SK-N-SH treated with all-trans-retinoic acid at 6 μM for 48 hours (cell line): Measurements from ENCODE around the gene ZNF777.

ENCODE experiments used
- ATAC-seq: fragments of 200-7000 bp; cut with Tn5 transposase; 3 replicates; pipeline ENCODE4 v1.9.1; 2020; ENCODE audit warnings: mild to moderate bottlenecking, moderate library complexity
- ARNTL ChIP-seq: fragments of 450-650 bp; formaldehyde crosslinking; IDR thresholded peaks from 2 replicates; pipeline ENCODE4 v1.5.0; 2020; ENCODE audit warnings: low read depth, mild to moderate bottlenecking, moderate library complexity, borderline replicate concordance
- CSDC2 ChIP-seq: fragments of 250-450 bp; sonication (Bioruptor Pico); IDR thresholded peaks from 2 replicates; pipeline ENCODE4 v1.5.0; 2020; ENCODE audit warnings: mild to moderate bottlenecking, moderate library complexity
- ESRRG ChIP-seq: fragments of 250-450 bp; sonication (Bioruptor Pico); IDR thresholded peaks from 2 replicates; pipeline ENCODE4 v1.6.1; 2021; ENCODE audit warnings: mild to moderate bottlenecking
- GLIS3 ChIP-seq: fragments of 250-450 bp; sonication (Bioruptor Pico); IDR thresholded peaks from 2 replicates; pipeline ENCODE4 v1.5.0; 2020; ENCODE audit warnings: mild to moderate bottlenecking, moderate library complexity
- OSR1 ChIP-seq: fragments of 250-450 bp; sonication (Bioruptor Pico); IDR thresholded peaks from 2 replicates; pipeline ENCODE4 v1.8.0; 2022; ENCODE audit warnings: moderate library complexity, mild to moderate bottlenecking, inconsistent platforms
- PPARA ChIP-seq: fragments of 250-450 bp; sonication (Bioruptor Pico); IDR thresholded peaks from 2 replicates; pipeline ENCODE4 v1.5.0; 2020; ENCODE audit warnings: mild to moderate bottlenecking, borderline replicate concordance
- SNAI2 ChIP-seq: fragments of 250-450 bp; sonication (Bioruptor Pico); IDR thresholded peaks from 2 replicates; pipeline ENCODE4 v1.5.0; 2020; ENCODE audit warnings: mild to moderate bottlenecking, moderate library complexity
- TCF4 ChIP-seq: fragments of 250-450 bp; sonication (Bioruptor Pico); IDR thresholded peaks from 2 replicates; pipeline ENCODE4 v1.8.0; 2021; ENCODE audit warnings: mild to moderate bottlenecking, moderate library complexity, borderline replicate concordance
- TOX ChIP-seq: fragments of 250-450 bp; sonication (Bioruptor Pico); IDR thresholded peaks from 2 replicates; pipeline ENCODE4 v1.8.0; 2021; ENCODE audit warnings: mild to moderate bottlenecking, moderate library complexity, borderline replicate concordance
- ZC3H10 ChIP-seq: fragments of 250-450 bp; sonication (Bioruptor Pico); IDR thresholded peaks from 2 replicates; pipeline ENCODE4 v1.5.1; 2021; ENCODE audit warnings: mild to moderate bottlenecking, moderate library complexity
- ZFP3 ChIP-seq: fragments of 250-450 bp; sonication (Bioruptor Pico); IDR thresholded peaks from 2 replicates; pipeline ENCODE4 v1.5.0; 2020; ENCODE audit warnings: mild to moderate bottlenecking, moderate library complexity
- ZFP30 ChIP-seq: fragments of 450-650 bp; formaldehyde crosslinking; IDR thresholded peaks from 2 replicates; pipeline ENCODE4 v1.5.0; 2022; ENCODE audit warnings: mild to moderate bottlenecking, moderate library complexity
- ZNF565 ChIP-seq: fragments of 450-650 bp; formaldehyde crosslinking; conservative IDR thresholded peaks from 2 replicates; pipeline ENCODE4 v1.5.0; 2020; ENCODE audit warnings: low read depth, mild to moderate bottlenecking, moderate library complexity
- ZNF70 ChIP-seq: fragments of 450-650 bp; formaldehyde crosslinking; IDR thresholded peaks from 2 replicates; pipeline ENCODE4 v1.5.0; 2020; ENCODE audit warnings: mild to moderate bottlenecking, moderate library complexity
- ZNF8 ChIP-seq: fragments of 450-650 bp; formaldehyde crosslinking; IDR thresholded peaks from 2 replicates; pipeline ENCODE4 v1.5.0; 2020; ENCODE audit warnings: mild to moderate bottlenecking, moderate library complexity
- TF ChIP-seq, protein P1 (sequence below): fragments of 250-450 bp; sonication (Bioruptor Pico); IDR thresholded peaks from 2 replicates; pipeline ENCODE4 v1.5.0; 2020; ENCODE audit warnings: mild to moderate bottlenecking, moderate library complexity
- TF ChIP-seq, protein P2 (sequence below): fragments of 250-450 bp; sonication (Bioruptor Pico); IDR thresholded peaks from 2 replicates; pipeline ENCODE4 v1.5.1; 2021; ENCODE audit warnings: mild to moderate bottlenecking, moderate library complexity
- TF ChIP-seq, protein P3 (sequence below): fragments of 250-450 bp; sonication (Bioruptor Pico); IDR thresholded peaks from 2 replicates; pipeline ENCODE4 v1.5.1; 2020; ENCODE audit warnings: low read depth, mild to moderate bottlenecking, moderate library complexity
- TF ChIP-seq, protein P4 (sequence below): fragments of 250-450 bp; sonication (Bioruptor Pico); IDR thresholded peaks from 2 replicates; pipeline ENCODE4 v1.8.0; 2020; ENCODE audit warnings: mild to moderate bottlenecking, moderate library complexity, borderline replicate concordance

The ZNF777 gene

DNA sequence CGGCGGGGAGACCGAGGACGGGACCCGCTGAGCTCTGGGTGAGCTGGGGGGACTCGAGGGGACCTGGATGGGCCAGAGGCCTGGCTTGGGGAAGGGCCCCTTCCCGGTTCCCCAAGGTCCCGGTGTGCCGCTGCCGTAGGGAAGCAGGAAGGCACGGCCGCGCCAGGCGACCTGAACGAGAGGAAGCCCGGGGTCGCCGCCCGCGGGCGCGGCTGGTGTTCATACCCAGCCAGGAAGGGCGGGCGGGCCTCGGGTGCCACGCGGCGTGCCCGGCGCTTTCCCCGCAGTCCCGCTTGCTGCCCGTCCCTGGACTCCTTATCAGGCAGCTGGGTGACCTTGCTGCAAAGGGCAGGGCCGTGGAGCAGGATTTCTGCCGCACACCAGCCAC lies 38.0 kb downstream of the ZNF777 start:
- no peak for ATAC-seq
- TF ChIP-seq SNAI2, result no peak
- no peak for TF ChIP-seq PPARA (CRISPR knock-in tag)
- no peak for TF ChIP-seq ARNTL (CRISPR knock-in tag)
- no peak for TF ChIP-seq ZNF8 (CRISPR knock-in tag)
- TF ChIP-seq ZC3H10, result no peak
- TF ChIP-seq, protein P1, sequence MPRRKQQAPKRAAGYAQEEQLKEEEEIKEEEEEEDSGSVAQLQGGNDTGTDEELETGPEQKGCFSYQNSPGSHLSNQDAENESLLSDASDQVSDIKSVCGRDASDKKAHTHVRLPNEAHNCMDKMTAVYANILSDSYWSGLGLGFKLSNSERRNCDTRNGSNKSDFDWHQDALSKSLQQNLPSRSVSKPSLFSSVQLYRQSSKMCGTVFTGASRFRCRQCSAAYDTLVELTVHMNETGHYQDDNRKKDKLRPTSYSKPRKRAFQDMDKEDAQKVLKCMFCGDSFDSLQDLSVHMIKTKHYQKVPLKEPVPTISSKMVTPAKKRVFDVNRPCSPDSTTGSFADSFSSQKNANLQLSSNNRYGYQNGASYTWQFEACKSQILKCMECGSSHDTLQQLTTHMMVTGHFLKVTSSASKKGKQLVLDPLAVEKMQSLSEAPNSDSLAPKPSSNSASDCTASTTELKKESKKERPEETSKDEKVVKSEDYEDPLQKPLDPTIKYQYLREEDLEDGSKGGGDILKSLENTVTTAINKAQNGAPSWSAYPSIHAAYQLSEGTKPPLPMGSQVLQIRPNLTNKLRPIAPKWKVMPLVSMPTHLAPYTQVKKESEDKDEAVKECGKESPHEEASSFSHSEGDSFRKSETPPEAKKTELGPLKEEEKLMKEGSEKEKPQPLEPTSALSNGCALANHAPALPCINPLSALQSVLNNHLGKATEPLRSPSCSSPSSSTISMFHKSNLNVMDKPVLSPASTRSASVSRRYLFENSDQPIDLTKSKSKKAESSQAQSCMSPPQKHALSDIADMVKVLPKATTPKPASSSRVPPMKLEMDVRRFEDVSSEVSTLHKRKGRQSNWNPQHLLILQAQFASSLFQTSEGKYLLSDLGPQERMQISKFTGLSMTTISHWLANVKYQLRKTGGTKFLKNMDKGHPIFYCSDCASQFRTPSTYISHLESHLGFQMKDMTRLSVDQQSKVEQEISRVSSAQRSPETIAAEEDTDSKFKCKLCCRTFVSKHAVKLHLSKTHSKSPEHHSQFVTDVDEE, result no peak
- no peak for TF ChIP-seq ZFP30 (CRISPR knock-in tag)
- TF ChIP-seq, protein P2, sequence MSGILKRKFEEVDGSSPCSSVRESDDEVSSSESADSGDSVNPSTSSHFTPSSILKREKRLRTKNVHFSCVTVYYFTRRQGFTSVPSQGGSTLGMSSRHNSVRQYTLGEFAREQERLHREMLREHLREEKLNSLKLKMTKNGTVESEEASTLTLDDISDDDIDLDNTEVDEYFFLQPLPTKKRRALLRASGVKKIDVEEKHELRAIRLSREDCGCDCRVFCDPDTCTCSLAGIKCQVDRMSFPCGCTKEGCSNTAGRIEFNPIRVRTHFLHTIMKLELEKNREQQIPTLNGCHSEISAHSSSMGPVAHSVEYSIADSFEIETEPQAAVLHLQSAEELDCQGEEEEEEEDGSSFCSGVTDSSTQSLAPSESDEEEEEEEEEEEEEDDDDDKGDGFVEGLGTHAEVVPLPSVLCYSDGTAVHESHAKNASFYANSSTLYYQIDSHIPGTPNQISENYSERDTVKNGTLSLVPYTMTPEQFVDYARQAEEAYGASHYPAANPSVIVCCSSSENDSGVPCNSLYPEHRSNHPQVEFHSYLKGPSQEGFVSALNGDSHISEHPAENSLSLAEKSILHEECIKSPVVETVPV (CRISPR knock-in tag), result no peak
- no peak for TF ChIP-seq OSR1 (CRISPR knock-in tag)
- no peak for TF ChIP-seq ZFP3 (CRISPR knock-in tag)
- TF ChIP-seq TCF4 (CRISPR knock-in tag), result no peak
- no peak for TF ChIP-seq GLIS3 (CRISPR knock-in tag)
- TF ChIP-seq, protein P3, sequence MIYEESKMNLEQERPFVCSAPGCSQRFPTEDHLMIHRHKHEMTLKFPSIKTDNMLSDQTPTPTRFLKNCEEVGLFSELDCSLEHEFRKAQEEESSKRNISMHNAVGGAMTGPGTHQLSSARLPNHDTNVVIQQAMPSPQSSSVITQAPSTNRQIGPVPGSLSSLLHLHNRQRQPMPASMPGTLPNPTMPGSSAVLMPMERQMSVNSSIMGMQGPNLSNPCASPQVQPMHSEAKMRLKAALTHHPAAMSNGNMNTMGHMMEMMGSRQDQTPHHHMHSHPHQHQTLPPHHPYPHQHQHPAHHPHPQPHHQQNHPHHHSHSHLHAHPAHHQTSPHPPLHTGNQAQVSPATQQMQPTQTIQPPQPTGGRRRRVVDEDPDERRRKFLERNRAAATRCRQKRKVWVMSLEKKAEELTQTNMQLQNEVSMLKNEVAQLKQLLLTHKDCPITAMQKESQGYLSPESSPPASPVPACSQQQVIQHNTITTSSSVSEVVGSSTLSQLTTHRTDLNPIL (CRISPR knock-in tag), result no peak

DNA sequence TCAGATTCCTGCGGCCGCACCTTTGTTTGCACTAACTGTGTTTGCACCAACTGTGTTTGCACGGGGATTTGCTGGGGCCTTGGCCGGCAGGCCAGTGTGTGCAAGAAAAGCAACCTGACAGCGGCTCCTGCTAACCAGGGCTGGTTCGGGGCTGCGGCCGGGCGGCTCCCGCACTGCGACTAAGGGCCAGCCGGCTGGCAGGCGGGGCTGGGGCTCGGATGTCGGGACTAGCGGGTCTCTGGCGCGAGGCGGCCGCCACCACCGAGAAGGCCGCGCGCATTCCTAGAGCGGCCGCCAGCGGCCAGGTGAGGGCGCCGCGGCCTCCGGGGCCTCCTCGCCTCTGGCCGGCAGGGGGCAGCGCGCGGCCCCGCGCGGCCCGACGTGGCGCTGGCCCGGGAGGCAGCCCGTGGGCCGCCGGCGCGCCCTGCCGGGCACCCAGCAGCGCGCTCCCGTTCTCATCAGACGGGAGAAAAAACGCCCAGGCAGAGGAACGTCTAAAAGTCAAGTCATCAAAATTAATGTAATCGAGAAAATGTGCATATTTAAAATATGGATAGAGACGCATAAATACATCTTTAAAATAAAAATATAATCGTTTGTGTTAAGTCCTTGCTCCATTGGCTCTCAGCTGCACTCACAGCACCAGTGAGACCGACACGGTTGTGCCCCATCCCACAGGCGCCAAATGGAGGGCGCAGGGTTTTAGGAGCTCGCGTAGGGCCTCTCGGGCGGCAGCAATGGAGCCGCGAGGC lies 38.5 kb downstream of the ZNF777 start:
- peak; percentile 92 for ATAC-seq
- no peak for TF ChIP-seq OSR1 (CRISPR knock-in tag)
- TF ChIP-seq, protein P1, result peak; percentile 36; the same call in 1 of the 2 replicates

DNA sequence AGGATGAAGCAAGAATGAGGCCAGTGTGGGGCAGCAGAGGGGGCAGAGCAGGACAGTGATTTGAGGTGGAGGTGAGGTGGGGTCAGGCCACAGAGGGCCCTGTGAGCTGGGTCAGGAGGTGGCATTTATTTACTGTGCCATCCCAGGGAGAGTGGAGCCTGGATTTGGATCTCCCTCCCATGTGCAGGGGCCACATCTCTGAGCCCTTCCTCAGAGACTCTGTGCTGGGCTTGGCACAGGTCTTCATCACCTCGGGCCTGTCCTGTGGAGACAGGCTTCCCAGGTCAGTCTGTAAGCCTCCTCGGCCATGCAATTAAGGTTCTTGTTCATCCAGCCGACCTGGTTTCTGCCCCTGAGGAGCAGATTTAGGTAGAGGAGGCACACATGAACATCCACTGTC lies 40.9 kb downstream of the ZNF777 start:
- TF ChIP-seq ZNF8 (CRISPR knock-in tag) (no peak), ZNF565 (no peak), ZFP3 (CRISPR knock-in tag) (no peak), PPARA (CRISPR knock-in tag) (no peak), TCF4 (CRISPR knock-in tag) (no peak), ZFP30 (CRISPR knock-in tag) (no peak)
- ATAC-seq, result no peak

DNA sequence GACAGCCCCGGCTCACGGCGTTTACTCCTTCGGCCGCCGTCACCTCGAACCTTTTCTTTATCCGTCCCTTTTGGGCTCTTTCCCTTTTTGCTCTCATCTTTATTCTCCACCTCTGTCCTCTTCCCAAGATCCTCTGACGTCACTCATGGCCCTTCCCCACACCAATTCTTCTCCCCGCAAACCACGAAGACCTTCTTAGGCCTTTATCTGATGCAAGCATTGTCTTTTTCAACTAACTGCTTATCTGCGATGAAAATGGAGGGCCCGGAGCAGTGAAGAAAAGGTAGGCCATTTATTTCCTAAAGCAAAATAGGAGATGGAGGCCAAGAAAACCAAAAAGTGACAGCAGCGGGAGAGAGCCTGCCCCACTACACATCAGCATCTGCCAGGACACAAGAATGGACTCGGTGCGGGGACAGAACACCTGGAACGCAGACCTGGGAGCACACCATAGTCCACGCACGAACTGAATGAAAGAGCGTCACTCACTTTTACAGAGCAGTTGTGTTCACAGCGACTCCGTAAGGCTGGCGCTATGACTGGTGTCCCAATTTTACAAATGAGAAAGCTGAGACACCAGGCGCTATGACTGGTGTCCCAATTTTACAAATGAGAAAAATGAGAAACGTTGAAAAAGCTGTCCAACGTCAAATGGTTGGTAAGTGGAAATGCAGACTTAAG lies 45.3 kb downstream of the ZNF777 start:
- no peak for ATAC-seq
- TF ChIP-seq ZNF70 (CRISPR knock-in tag), result no peak
- TF ChIP-seq, protein P2 (CRISPR knock-in tag), result no peak
- TF ChIP-seq, protein P1, result no peak
- TF ChIP-seq ESRRG (CRISPR knock-in tag), result no peak
- no peak for TF ChIP-seq TOX (CRISPR knock-in tag)
- TF ChIP-seq CSDC2 (CRISPR knock-in tag), result no peak
- TF ChIP-seq, protein P4, sequence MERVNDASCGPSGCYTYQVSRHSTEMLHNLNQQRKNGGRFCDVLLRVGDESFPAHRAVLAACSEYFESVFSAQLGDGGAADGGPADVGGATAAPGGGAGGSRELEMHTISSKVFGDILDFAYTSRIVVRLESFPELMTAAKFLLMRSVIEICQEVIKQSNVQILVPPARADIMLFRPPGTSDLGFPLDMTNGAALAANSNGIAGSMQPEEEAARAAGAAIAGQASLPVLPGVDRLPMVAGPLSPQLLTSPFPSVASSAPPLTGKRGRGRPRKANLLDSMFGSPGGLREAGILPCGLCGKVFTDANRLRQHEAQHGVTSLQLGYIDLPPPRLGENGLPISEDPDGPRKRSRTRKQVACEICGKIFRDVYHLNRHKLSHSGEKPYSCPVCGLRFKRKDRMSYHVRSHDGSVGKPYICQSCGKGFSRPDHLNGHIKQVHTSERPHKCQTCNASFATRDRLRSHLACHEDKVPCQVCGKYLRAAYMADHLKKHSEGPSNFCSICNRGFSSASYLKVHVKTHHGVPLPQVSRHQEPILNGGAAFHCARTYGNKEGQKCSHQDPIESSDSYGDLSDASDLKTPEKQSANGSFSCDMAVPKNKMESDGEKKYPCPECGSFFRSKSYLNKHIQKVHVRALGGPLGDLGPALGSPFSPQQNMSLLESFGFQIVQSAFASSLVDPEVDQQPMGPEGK, result no peak
- TF ChIP-seq TCF4 (CRISPR knock-in tag), result no peak
